SU-DHL-6 (cell line): Measurements from ENCODE around the gene XPO5.

Experiments used
- H2AFZ ChIP-seq: fragments of 200-600 bp; sonication (generic); 2 replicates; pipeline ENCODE4 v1.6.1; 2014; ENCODE audit warnings: low read depth, mild to moderate bottlenecking, moderate library complexity, mixed read lengths, antibody characterized with exemption, low read length; ENCODE audit not compliant: severe bottlenecking
- H3F3A ChIP-seq: fragments of 200-600 bp; shearing (Covaris generic); 2 replicates; pipeline ENCODE4 v1.6.0; 2016; ENCODE audit warnings: antibody characterized with exemption, mild to moderate bottlenecking; ENCODE audit not compliant: insufficient read depth
- H3K27ac ChIP-seq: fragments of 200-600 bp; sonication (generic); 2 replicates; pipeline ENCODE4 v1.5.1; 2016; ENCODE audit warnings: low read depth, mild to moderate bottlenecking, low read length, moderate library complexity, mixed read lengths
- H3K27me3 ChIP-seq: fragments of 200-600 bp; sonication (generic), shearing (Covaris generic); 2 replicates; pipeline ENCODE4 v1.6.0; 2014; ENCODE audit warnings: mild to moderate bottlenecking, low read length
- H3K36me3 ChIP-seq: fragments of 200-600 bp; sonication (generic); 2 replicates; pipeline ENCODE4 v1.6.1; 2014; ENCODE audit warnings: mild to moderate bottlenecking, low read length, mixed read lengths
- H3K4me2 ChIP-seq: fragments of 300-600, 200-600 bp; shearing (Covaris generic), sonication (generic); 2 replicates; pipeline ENCODE4 v1.6.0; 2014; ENCODE audit warnings: low read length, low read depth, mild to moderate bottlenecking; ENCODE audit not compliant: poor library complexity, severe bottlenecking
- H3K4me3 ChIP-seq: fragments of 200-600 bp; sonication (generic); 2 replicates; pipeline ENCODE4 v1.5.1; 2014; ENCODE audit warnings: antibody characterized with exemption, low read length, mild to moderate bottlenecking, mixed read lengths; ENCODE audit not compliant: insufficient read depth, poor library complexity, severe bottlenecking
- H3K79me2 ChIP-seq: fragments of 200-600 bp; sonication (generic); 2 replicates; pipeline ENCODE4 v1.6.1; 2014; ENCODE audit warnings: mild to moderate bottlenecking, low read length, moderate library complexity; ENCODE audit not compliant: insufficient read depth
- H3K9ac ChIP-seq: fragments of 200-600 bp; sonication (generic); 2 replicates; pipeline ENCODE4 v1.7.0; 2014; ENCODE audit warnings: mild to moderate bottlenecking, low read length
- H3K9me2 ChIP-seq: fragments of 200-600 bp; sonication (generic); replicated peaks from 2 replicates; pipeline ENCODE4 v1.6.1; 2014; ENCODE audit warnings: low read length; ENCODE audit not compliant: insufficient read depth
- H3K9me3 ChIP-seq: fragments of 200-600 bp; sonication (generic); 2 replicates; pipeline ENCODE4 v1.6.1; 2014; ENCODE audit warnings: low read length, mixed read lengths; ENCODE audit not compliant: insufficient read depth
- H4K20me1 ChIP-seq: fragments of 200-600 bp; sonication (generic); 2 replicates; pipeline ENCODE4 v1.6.1; 2014; ENCODE audit warnings: low read depth, mild to moderate bottlenecking, antibody characterized with exemption, low read length, moderate library complexity, mixed read lengths
- EZH2phosphoT487 ChIP-seq: fragments of 200-600 bp; sonication (generic), shearing (Covaris generic); conservative IDR thresholded peaks from 2 replicates; pipeline ENCODE4 v1.6.1; 2018; ENCODE audit warnings: mild to moderate bottlenecking, antibody characterized with exemption, low read length, moderate library complexity, mixed read lengths
- TF ChIP-seq, protein P1 (sequence below): fragments of 200-600 bp; sonication (generic); IDR thresholded peaks from one replicate; pipeline ENCODE4 v1.5.1; 2017; ENCODE audit warnings: antibody characterized with exemption, mild to moderate bottlenecking, low read length, moderate library complexity; ENCODE audit not compliant: insufficient read depth, poor library complexity, severe bottlenecking

Gene XPO5

DNA sequence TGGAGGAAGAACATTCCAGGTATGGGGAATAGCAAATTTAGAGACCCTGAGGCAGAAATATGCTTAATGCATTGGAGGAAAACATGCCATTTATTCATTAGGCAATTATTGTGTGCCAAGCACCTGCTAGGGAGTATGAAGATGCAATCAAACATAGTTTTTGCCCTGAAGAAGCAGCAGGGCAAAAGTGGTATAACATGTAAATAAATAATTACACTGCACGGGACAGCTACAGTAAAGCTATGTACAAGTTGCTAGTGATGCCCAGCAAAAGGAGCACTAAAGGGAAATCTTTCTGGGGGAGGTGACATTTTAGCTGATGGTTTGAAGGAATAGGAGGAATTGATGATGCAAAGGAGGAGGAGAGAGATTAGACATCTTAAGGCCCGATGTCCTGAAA lies 99.1 kb downstream of the XPO5 start:
- Histone ChIP-seq H2AFZ (peak overlapping the region; percentile 87), H3K27ac (no peak overlapping the region), H3K9me2 (no peaks in the 10 kb centered on the region), H3K9ac (peak overlapping the region; percentile 75), H3K27me3 (no peaks in the 10 kb centered on the region), H4K20me1 (no peaks in the 10 kb centered on the region), H3K4me3 (peak overlapping the region; percentile 69), H3K9me3 (no peaks in the 10 kb centered on the region), H3F3A (peaks cover 8% of the 10 kb centered on the region; the same call in 1 of the 2 replicates), H3K79me2 (peaks cover 19% of the 10 kb centered on the region), H3K4me2 (peak overlapping the region; percentile 87), H3K36me3 (no peaks in the 10 kb centered on the region)
- TF ChIP-seq, protein P1, sequence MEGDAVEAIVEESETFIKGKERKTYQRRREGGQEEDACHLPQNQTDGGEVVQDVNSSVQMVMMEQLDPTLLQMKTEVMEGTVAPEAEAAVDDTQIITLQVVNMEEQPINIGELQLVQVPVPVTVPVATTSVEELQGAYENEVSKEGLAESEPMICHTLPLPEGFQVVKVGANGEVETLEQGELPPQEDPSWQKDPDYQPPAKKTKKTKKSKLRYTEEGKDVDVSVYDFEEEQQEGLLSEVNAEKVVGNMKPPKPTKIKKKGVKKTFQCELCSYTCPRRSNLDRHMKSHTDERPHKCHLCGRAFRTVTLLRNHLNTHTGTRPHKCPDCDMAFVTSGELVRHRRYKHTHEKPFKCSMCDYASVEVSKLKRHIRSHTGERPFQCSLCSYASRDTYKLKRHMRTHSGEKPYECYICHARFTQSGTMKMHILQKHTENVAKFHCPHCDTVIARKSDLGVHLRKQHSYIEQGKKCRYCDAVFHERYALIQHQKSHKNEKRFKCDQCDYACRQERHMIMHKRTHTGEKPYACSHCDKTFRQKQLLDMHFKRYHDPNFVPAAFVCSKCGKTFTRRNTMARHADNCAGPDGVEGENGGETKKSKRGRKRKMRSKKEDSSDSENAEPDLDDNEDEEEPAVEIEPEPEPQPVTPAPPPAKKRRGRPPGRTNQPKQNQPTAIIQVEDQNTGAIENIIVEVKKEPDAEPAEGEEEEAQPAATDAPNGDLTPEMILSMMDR: no peak
- no peak for TF ChIP-seq EZH2phosphoT487

DNA sequence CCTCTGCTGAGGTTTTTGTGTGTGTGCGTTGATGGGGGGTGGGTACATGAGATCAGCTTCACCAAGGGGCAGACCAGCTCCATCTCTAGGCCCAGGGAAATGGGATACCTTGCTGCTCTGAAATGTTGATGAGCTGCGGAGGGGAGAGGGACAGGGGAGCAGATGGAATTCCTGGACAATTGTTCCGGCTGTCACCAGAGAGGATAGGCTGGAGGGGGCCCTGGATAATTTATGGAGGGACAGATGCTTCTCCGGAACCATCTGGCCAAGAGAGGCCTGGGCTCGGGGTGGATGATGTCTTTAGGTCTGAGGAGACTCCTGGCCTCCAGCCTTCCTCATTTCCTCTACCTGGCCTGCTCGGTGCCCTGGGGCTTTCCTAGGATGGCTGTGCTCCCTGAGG lies 100.3 kb downstream of the XPO5 start:
- Histone ChIP-seq H3K9me2 (no peaks in the 10 kb centered on the region), H3K9me3 (no peaks in the 10 kb centered on the region), H3K79me2 (peaks cover 15% of the 10 kb centered on the region), H3K9ac (no peak overlapping the region), H3K4me2 (no peak overlapping the region), H2AFZ (no peak overlapping the region), H3F3A (peaks cover 8% of the 10 kb centered on the region; the same call in 1 of the 2 replicates), H3K4me3 (no peak overlapping the region), H3K27ac (no peak overlapping the region), H3K27me3 (no peaks in the 10 kb centered on the region), H3K36me3 (no peaks in the 10 kb centered on the region), H4K20me1 (no peaks in the 10 kb centered on the region)
- TF ChIP-seq EZH2phosphoT487: no peak
- TF ChIP-seq, protein P1: no peak

DNA sequence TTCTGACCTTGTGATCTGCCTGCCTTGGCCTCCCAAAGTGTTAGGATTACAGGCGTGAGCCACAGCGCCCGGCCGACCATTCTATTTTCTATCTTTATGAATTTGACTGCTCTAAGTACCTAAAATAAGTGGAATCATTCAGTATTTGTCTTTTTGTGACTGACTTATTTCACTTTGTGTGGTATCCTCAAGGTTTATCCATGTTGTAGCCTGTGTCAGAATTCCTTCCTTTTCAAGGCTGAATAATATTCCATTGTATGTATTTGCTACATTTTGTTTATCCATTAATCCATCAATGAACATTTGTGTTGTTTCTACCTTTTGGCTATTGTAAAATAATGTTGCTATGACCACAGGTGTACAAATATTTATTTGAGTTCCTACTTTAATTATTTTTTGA lies 103.3 kb downstream of the XPO5 start:
- Histone ChIP-seq H3K9me3 (no peaks in the 10 kb centered on the region), H3K4me3 (no peak overlapping the region), H3K27me3 (no peaks in the 10 kb centered on the region), H4K20me1 (no peaks in the 10 kb centered on the region), H3K9ac (no peak overlapping the region), H3K79me2 (0 out of 2 replicates have a peak, but pooled peaks cover under 1% of the 10 kb centered on the region), H3K27ac (no peak overlapping the region), H3F3A (peaks cover 8% of the 10 kb centered on the region; the same call in 1 of the 2 replicates), H3K36me3 (no peaks in the 10 kb centered on the region), H2AFZ (no peak overlapping the region), H3K9me2 (no peaks in the 10 kb centered on the region), H3K4me2 (no peak overlapping the region)
- TF ChIP-seq, protein P1: no peak
- TF ChIP-seq EZH2phosphoT487: no peak
